Body of pancreas (tissue), 4 donors: ENCODE data around the gene ZNF808. TPM values are rescaled to one million over a fixed set of nuclear protein-coding genes. Genes with fewer than 3 reads are reported as not detected.
"Not testable (repeated sequence)": the region's sequence is repeated elsewhere in the genome, so short reads cannot be mapped to it uniquely, and the experiment has no call there.

Experiments used
- ATAC-seq: fragments of 150-250 bp; one replicate; pipeline ENCODE4 v1.9.1; 2016
- DNase-seq, 4 donors: peaks; one replicate each; pipeline ENCODE4 v3.0.0-alpha.2; 2019
- H3K27ac ChIP-seq, 4 donors: fragments of 200-600 bp; sonication (generic); 1 replicate in 3 of 4; 2 replicates in 1 of 4; pipeline versions ENCODE4 v1.5.1 to v1.6.1; 2016 to 2019; ENCODE audit warnings: mild to moderate bottlenecking in 1 of 4, mixed read lengths in 1 of 4, moderate library complexity in 1 of 4
- H3K27me3 ChIP-seq, 2 donors: fragments of 200-600 bp; sonication (generic); one replicate each; pipeline ENCODE4 v1.6.0; 2016; ENCODE audit warnings: mild to moderate bottlenecking in 1 of 2
- H3K36me3 ChIP-seq, 2 donors: fragments of 200-600 bp; sonication (generic); replicated peaks in 1 of 2; 2 replicates each; pipeline ENCODE4 v1.5.1; 2016; ENCODE audit warnings: low read depth in 2 of 2; ENCODE audit not compliant: insufficient read depth in 1 of 2
- H3K4me1 ChIP-seq: fragments of 200-600 bp; sonication (generic); one replicate; pipeline ENCODE4 v1.6.0; 2016
- H3K4me3 ChIP-seq, 2 donors: fragments of 200-600 bp; sonication (generic); 1 replicate in 1 of 2; 2 replicates in 1 of 2; pipeline ENCODE4 v1.5.1; 2016 to 2019
- H3K9me3 ChIP-seq, 3 donors: fragments of 200-600 bp; sonication (generic); 1 replicate in 2 of 3; 2 replicates in 1 of 3; pipeline ENCODE4 v1.5.1; 2016
- CTCF ChIP-seq, 7 experiments: fragments of 450-650 bp in 4 of 7; fragments of 200-600 bp in 3 of 7; sonication (generic) in 3 of 7; IDR thresholded peaks; one replicate each; pipeline ENCODE4 v1.5.1; 2016 to 2019; ENCODE audit warnings: antibody characterized with exemption in 7 of 7
- POLR2A ChIP-seq, 3 donors: fragments of 450-650 bp; IDR thresholded peaks; one replicate each; pipeline ENCODE4 v1.6.1; 2016; ENCODE audit warnings: antibody characterized with exemption in 3 of 3, mild to moderate bottlenecking in 2 of 3
- WGBS, 2 donors: methylation state at CpG; one replicate each; pipeline ENCODE4 v1.1.5; 2017; 5-methylcytosine and 5-hydroxymethylcytosine counted together
- intact Hi-C: fragments of 100-400 bp; cut with DNase I; formaldehyde crosslinking; loops from one replicate; pipeline ENCODE4 v1.15.1; 2023
- total RNA-seq, 2 donors: library from RNA; depleted of rRNA; stranded (reverse); fragments of >200 nt; gene quantifications; one replicate each; pipeline ENCODE4 v1.1.0, GENCODE V29; 2016

ZNF808 gene
- total RNA-seq, 2 donors from 2014 or later = 9.3 to 10.9 TPM

DNA sequence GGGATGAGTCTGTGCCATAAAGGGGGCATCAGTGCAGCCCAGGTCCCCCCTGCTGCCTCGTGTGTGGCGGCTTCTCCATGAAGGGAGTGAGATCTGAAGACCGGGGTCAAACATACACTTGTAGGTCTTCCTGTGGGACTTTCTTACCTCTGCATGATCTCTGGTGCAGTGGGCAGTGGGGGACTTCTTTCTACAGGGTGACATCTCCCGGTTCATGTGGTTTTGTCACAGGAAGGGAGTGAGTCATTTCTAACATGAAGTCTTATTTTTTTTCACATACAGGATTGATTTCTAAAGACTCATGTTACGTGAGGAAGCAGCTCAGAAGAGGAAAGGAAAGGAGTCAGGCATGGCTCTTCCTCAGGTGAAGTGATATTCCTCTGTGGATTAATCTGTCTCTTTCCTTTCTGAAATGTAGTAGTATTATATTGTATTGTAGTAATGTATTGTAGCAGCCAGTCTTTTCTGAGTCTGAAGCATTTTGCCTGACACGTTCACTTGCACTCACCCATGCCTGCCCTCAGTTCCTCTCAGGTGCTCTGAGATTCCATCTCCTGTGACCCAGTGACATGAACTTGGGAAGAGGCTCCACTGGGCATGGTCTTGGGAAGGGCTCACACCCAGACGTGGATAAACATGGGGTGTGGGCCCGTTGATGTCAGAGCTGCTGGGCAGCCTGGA, 15.7 kb downstream of the ZNF808 start:
- DNase-seq = no peak
- H3K9me3 ChIP-seq = peaks cover 0 to 20% (median 0%) of the 10 kb centered on the region in 3 donors
- TF ChIP-seq CTCF (IDR thresholded peaks at IDR 0.05) (no peak), POLR2A (IDR thresholded peaks at IDR 0.05) (no peak)
- H3K4me1 ChIP-seq = no peaks in the 10 kb centered on the region
- H3K36me3 ChIP-seq = peaks cover 4 to 22% of the 10 kb centered on the region in 2 donors
- WGBS, 2 donors = 81 to 94% methylated on average over 8 of the region's 8 CpGs
- no peak overlapping the region for H3K4me3 ChIP-seq
- ATAC-seq = no peak
- H3K27me3 ChIP-seq = no peaks in the 10 kb centered on the region
- H3K27ac ChIP-seq = no peak overlapping the region
- intact Hi-C loops = no loop called here

- TF ChIP-seq CTCF (IDR thresholded peaks at IDR 0.05) = no peak
- TF ChIP-seq POLR2A (IDR thresholded peaks at IDR 0.05) = no peak
- H3K4me1 ChIP-seq = no peaks in the 10 kb centered on the region
Observed at GRCh38 chr19:52554216-52554971, 26.9 kb downstream of the ZNF808 start.

DNA sequence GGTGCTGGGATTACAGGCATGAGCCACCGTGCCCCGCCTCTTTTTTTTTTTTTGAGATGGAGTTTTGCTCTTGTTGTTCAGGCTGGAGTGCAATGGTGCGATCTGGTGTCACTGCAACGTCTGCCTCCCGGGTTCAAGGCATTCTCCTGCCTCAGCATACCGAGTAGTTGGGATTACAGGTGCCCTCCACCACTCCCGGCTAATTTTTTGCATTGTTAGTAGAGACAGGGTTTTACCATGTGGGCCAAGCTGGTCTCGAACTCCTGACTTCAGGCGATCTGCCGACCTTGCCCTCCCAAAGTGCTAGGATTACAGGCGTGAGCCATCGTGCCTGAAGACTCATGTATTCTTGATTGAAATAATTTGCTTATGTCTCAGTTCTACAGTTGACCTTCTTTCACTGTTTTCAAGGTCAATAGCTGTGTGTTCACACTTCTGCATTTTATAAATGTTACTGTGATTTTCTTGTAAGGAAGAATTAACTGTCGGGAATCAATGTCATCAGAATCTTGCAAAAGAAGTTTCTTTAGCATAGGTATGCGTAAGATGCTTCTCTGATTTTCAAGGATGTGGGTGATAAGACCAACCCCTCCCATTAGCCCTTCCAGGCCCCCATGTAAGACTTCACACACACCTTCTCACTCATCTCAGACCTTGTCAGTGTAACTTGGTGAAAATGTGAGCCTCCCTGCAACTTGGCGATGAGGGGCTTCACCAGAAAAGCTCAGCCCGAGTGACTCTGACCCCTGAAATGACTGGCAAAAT, 29.9 kb downstream of the ZNF808 start:
- H3K36me3 ChIP-seq = peaks cover 15 to 23% of the 10 kb centered on the region in 2 donors
- intact Hi-C loops = no loop called here
- no peak overlapping the region for H3K27ac ChIP-seq
- ATAC-seq (no peak), DNase-seq (no peak)
- H3K4me1 ChIP-seq = no peaks in the 10 kb centered on the region
- WGBS, 2 donors = 95 to 98% methylated on average over 16 of the region's 16 CpGs
- TF ChIP-seq CTCF (IDR thresholded peaks at IDR 0.05) = no peak
- no peak for TF ChIP-seq POLR2A (IDR thresholded peaks at IDR 0.05)
- no peaks in the 10 kb centered on the region for H3K27me3 ChIP-seq
- H3K4me3 ChIP-seq = no peak overlapping the region
- H3K9me3 ChIP-seq = peaks cover 0 to 81% (median 0%) of the 10 kb centered on the region in 3 donors

More at GRCh38 chr19:52554216-52554971, 26.9 kb downstream of the ZNF808 start:
- DNase-seq = no peak
- H3K27me3 ChIP-seq = no peaks in the 10 kb centered on the region
- H3K27ac ChIP-seq = no peak overlapping the region
- intact Hi-C loops = no loop called here
- H3K4me3 ChIP-seq = no peak overlapping the region
- 97% methylated on average over 15 of the region's 15 CpGs for WGBS, 2 donors
- peaks cover 15 to 31% of the 10 kb centered on the region in 2 donors for H3K36me3 ChIP-seq
- no peak for ATAC-seq
- peaks cover 0 to 86% (median 0%) of the 10 kb centered on the region in 3 donors for H3K9me3 ChIP-seq

- H3K4me3 ChIP-seq, DNase-seq, intact Hi-C loops, H3K4me1 ChIP-seq, H3K27ac ChIP-seq, ATAC-seq, H3K27me3 ChIP-seq: not testable (repeated sequence)
- H3K36me3 ChIP-seq = peaks cover 9 to 11% of the 10 kb centered on the region in 2 donors
- peaks cover 0 to 66% (median 0%) of the 10 kb centered on the region in 3 donors for H3K9me3 ChIP-seq
- 72 to 83% methylated on average over 5 of the region's 5 CpGs for WGBS, 2 donors
Observed at GRCh38 chr19:52558732-52559445, 31.4 kb downstream of the ZNF808 start.

DNA sequence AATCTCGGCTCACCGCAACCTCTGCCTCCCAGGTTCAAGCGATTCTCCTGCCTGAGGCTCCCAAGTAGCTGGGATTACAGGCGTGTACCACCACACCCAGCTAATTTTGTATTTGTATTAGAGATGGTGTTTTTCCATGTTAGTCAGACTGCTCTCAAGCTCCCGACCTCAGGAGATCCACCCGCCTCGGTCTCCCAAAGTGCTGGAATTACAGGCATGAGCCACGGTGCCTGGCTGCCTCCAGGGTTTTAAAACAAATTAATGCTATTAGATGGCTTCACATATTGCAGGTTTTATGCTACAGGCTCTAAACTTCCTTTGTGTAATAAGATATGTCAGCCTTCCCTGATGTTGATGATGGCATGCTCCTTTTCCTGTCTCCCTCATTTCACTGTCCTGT, 34.1 kb downstream of the ZNF808 start:
- peaks cover 0 to 50% (median 2%) of the 10 kb centered on the region in 3 donors for H3K9me3 ChIP-seq
- whole genome bisulfite sequencing, 2 donors = 94 to 97% methylated on average over 8 of the region's 8 CpGs
- H3K27me3 ChIP-seq, H3K36me3 ChIP-seq, H3K4me1 ChIP-seq, DNase-seq, H3K27ac ChIP-seq, ATAC-seq, intact Hi-C loops, H3K4me3 ChIP-seq: not testable (repeated sequence)
